ENCODE data around the gene MKRN2.
"Not testable (repeated sequence)": the region's sequence is repeated elsewhere in the genome, so short reads cannot be mapped to it uniquely, and the experiment has no call there.

Gene MKRN2

GRCh38 chr3:12591456-12591855, 34.6 kb downstream of the MKRN2 start:
- DNase-seq: no peak

GRCh38 chr3:12591997-12592715, 35.3 kb downstream of the MKRN2 start:
- no peak for DNase-seq

- DNase-seq: no peak
These were observed 36.6 kb downstream of the MKRN2 start for GRCh38 chr3:12593473-12593872.

- no peak for DNase-seq
These were observed 42.0 kb downstream of the MKRN2 start for GRCh38 chr3:12598890-12599289.

- no peak for DNase-seq
These were observed 44.2 kb downstream of the MKRN2 start for GRCh38 chr3:12601072-12601471.

GRCh38 chr3:12603969-12604368, 47.1 kb downstream of the MKRN2 start:
- DNase-seq: no peak

GRCh38 chr3:12608376-12608775, 51.5 kb downstream of the MKRN2 start:
- no peak for DNase-seq

GRCh38 chr3:12611117-12611516, 54.2 kb downstream of the MKRN2 start:
- DNase-seq: no peak

- no peak for DNase-seq
These were observed 55.8 kb downstream of the MKRN2 start for GRCh38 chr3:12612514-12613226.

- DNase-seq: no peak
These were observed 56.4 kb downstream of the MKRN2 start for GRCh38 chr3:12613250-12613649.

GRCh38 chr3:12615266-12615665, 58.4 kb downstream of the MKRN2 start:
- no peak for DNase-seq

- DNase-seq: no peak
These were observed 61.5 kb downstream of the MKRN2 start for GRCh38 chr3:12618426-12618825.

- no peak for DNase-seq
These were observed 63.4 kb downstream of the MKRN2 start for GRCh38 chr3:12620305-12620704.

- no peak for DNase-seq
These were observed 63.8 kb downstream of the MKRN2 start for GRCh38 chr3:12620729-12621128.

GRCh38 chr3:12622335-12622734, 65.4 kb downstream of the MKRN2 start:
- DNase-seq: no peak

GRCh38 chr3:12624056-12624455, 67.2 kb downstream of the MKRN2 start:
- no peak for DNase-seq

GRCh38 chr3:12624964-12625363, 68.1 kb downstream of the MKRN2 start:
- not testable (repeated sequence) for DNase-seq

GRCh38 chr3:12627370-12627769, 70.5 kb downstream of the MKRN2 start:
- peak; percentile 11 for DNase-seq

GRCh38 chr3:12628813-12629212, 71.9 kb downstream of the MKRN2 start:
- DNase-seq: peak; percentile 12

- DNase-seq: no peak
These were observed 72.7 kb downstream of the MKRN2 start for GRCh38 chr3:12629560-12629959.

- DNase-seq: no peak
These were observed 73.4 kb downstream of the MKRN2 start for GRCh38 chr3:12630292-12630691.

- not testable (repeated sequence) for DNase-seq
These were observed 74.0 kb downstream of the MKRN2 start for GRCh38 chr3:12630843-12631242.

- no peak for DNase-seq
These were observed 75.6 kb downstream of the MKRN2 start for GRCh38 chr3:12632523-12632922.

- DNase-seq: no peak
These were observed 76.2 kb downstream of the MKRN2 start for GRCh38 chr3:12633108-12633507.
